WTC11 (cell line): ENCODE measurements around the gene ZCCHC7.

ENCODE experiments used
- CTCF ChIP-seq: fragments of 200-600 bp; IDR thresholded peaks from 2 replicates; pipeline ENCODE4 v1.8.0; 2022; ENCODE audit warnings: antibody characterized with exemption
- GRHL2 ChIP-seq: fragments of 250-450 bp; sonication (Bioruptor Pico); IDR thresholded peaks from 2 replicates; pipeline ENCODE4 v1.8.0; 2022; ENCODE audit warnings: mild to moderate bottlenecking, moderate library complexity; ENCODE audit not compliant: insufficient replicate concordance, severe bottlenecking
- MYBL2 ChIP-seq: sonication (generic); formaldehyde crosslinking; IDR thresholded peaks from 2 replicates; pipeline ENCODE4 v1.8.1; 2023; ENCODE audit warnings: mild to moderate bottlenecking, moderate library complexity, missing genetic modification reagents
- TEAD4 ChIP-seq: sonication (generic); formaldehyde crosslinking; IDR thresholded peaks from 2 replicates; pipeline ENCODE4 v1.8.0; 2022; ENCODE audit warnings: mild to moderate bottlenecking, missing genetic modification reagents
- TF ChIP-seq, protein P1 (sequence below): sonication (generic); formaldehyde crosslinking; IDR thresholded peaks from 2 replicates; pipeline ENCODE4 v1.8.1; 2022; ENCODE audit warnings: low read depth, mild to moderate bottlenecking, moderate library complexity, missing genetic modification reagents, borderline replicate concordance

DNA sequence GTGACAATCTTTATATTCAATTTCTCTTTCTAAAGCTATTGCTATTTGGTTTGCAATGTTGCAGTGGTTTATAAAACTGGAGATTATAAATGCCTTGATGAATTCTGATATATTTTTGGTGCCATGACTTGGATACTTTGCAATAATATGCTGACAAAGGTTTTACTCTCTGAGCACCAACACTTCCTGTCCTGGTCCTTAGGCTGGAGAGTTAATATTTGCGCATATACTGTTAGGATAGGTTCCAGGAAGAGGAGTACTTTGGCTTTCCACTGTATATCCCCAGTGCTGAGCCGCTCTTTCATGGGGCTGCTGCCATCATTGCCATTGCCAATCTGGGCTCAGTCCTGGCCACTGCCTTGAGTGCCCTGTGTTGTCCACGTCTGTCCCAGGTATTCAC lies 139.6 kb downstream of the ZCCHC7 start:
- TF ChIP-seq, protein P1, sequence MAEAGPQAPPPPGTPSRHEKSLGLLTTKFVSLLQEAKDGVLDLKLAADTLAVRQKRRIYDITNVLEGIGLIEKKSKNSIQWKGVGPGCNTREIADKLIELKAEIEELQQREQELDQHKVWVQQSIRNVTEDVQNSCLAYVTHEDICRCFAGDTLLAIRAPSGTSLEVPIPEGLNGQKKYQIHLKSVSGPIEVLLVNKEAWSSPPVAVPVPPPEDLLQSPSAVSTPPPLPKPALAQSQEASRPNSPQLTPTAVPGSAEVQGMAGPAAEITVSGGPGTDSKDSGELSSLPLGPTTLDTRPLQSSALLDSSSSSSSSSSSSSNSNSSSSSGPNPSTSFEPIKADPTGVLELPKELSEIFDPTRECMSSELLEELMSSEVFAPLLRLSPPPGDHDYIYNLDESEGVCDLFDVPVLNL (CRISPR knock-in tag) = no peak
- TF ChIP-seq GRHL2 (CRISPR knock-in tag) = no peak
- no peak for TF ChIP-seq TEAD4 (CRISPR knock-in tag)
- TF ChIP-seq CTCF = no peak
- TF ChIP-seq MYBL2 (CRISPR knock-in tag) = no peak
